ENCODE measurements around the gene SLCO2A1. TPM values are rescaled to one million over a fixed set of nuclear protein-coding genes. Genes with fewer than 3 reads are reported as not detected.

The SLCO2A1 gene
- total RNA-seq, 3 donors from 2014 or later, result 34.3 to 72.2 (median 67.7) TPM

- TF ChIP-seq, protein P1, sequence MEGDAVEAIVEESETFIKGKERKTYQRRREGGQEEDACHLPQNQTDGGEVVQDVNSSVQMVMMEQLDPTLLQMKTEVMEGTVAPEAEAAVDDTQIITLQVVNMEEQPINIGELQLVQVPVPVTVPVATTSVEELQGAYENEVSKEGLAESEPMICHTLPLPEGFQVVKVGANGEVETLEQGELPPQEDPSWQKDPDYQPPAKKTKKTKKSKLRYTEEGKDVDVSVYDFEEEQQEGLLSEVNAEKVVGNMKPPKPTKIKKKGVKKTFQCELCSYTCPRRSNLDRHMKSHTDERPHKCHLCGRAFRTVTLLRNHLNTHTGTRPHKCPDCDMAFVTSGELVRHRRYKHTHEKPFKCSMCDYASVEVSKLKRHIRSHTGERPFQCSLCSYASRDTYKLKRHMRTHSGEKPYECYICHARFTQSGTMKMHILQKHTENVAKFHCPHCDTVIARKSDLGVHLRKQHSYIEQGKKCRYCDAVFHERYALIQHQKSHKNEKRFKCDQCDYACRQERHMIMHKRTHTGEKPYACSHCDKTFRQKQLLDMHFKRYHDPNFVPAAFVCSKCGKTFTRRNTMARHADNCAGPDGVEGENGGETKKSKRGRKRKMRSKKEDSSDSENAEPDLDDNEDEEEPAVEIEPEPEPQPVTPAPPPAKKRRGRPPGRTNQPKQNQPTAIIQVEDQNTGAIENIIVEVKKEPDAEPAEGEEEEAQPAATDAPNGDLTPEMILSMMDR (IDR thresholded peaks at IDR 0.05), result no peak
- ATAC-seq (peak; percentile 7), DNase-seq (peak in 1 of 3 donors; percentile 9)
- H3K4me1 ChIP-seq (ENCODE audit: low read depth), result no peaks in the 10 kb centered on the region
- intact Hi-C loops (cut with DNase I, micrococcal nuclease), result no loop called here
- H3K36me3 ChIP-seq (ENCODE audit: low read depth), result no peaks in the 10 kb centered on the region
- H3K4me3 ChIP-seq, result no peak overlapping the region
- no peaks in the 10 kb centered on the region for H3K9me3 ChIP-seq
Measured at GRCh38 chr3:133992381-133992780, 37.3 kb downstream of the SLCO2A1 start.

DNA sequence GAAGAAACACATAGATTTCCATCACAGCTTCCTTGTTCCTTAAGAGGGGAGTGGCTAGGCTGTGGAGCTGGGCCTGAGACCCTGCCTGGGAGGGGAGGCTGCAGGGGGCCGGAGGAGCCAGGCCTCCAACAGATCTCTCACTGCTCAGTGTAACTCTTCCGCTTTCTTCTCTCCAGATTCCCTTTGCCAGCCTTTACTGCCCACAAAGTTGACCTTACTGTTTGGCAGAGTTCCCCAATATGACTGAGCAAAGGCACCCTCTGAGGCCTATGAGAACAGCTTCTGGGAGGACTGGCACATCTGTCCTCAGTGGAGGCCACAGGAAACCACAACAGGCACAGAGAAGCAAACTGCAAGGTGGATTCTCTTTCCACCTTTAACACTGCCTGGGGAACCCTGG is 38.1 kb downstream of the SLCO2A1 start:
- H3K4me3 ChIP-seq, result no peak overlapping the region

GRCh38 chr3:133991209-133991608 is 38.5 kb downstream of the SLCO2A1 start:
- TF ChIP-seq, protein P1 (IDR thresholded peaks at IDR 0.05), result no peak

More for the DNA sequence above, 38.1 kb downstream of the SLCO2A1 start:
- TF ChIP-seq, protein P1 (IDR thresholded peaks at IDR 0.05), result no peak
- DNase-seq, result no peak
- ATAC-seq, result no peak
- intact Hi-C loops (cut with DNase I, micrococcal nuclease), result no loop called here
- no peaks in the 10 kb centered on the region for H3K4me1 ChIP-seq (ENCODE audit: low read depth)
- H3K9me3 ChIP-seq, result no peaks in the 10 kb centered on the region
- no peaks in the 10 kb centered on the region for H3K36me3 ChIP-seq (ENCODE audit: low read depth)

DNA sequence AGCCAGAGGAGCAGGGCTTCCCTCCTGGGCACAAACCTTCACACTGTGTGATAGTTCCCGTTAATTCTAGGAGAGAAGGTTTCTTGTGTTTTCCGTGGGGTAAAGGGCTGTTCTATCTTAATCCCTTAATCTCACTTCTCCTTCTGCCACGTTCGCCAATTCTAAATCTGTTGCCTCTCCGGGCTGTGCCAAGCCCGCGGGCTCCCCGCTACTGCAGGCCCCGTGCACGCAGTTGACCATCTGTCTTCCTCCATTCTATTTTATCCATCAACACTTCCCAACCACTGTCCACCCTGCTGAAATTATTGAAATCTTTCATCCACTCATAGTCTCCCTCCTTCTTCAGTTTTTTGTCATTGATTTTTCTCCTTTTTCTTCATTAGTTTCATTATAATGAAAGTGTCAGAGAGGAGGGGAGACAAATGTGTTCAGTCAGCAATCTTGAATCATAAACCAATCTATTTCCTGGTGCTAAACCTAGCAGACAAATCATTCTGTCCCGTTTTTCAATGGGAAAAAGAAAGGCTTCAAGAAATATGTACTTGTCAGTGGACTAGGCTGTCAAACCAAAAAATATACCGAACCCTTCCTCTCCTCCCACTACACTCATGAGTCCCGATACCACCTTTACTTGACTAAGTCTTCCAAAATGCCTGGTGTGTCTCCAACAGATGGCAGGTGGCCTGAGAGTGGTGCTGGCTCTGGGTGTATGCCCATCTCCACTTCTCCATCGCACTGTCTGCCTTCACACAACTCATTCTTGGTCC is 39.6 kb downstream of the SLCO2A1 start:
- intact Hi-C loops (cut with DNase I, micrococcal nuclease), result no loop called here
- TF ChIP-seq, protein P1 (IDR thresholded peaks at IDR 0.05), result no peak
- H3K4me3 ChIP-seq, result no peak overlapping the region
- no peaks in the 10 kb centered on the region for H3K36me3 ChIP-seq (ENCODE audit: low read depth)
- DNase-seq (no peak), ATAC-seq (no peak)
- H3K9me3 ChIP-seq, result no peaks in the 10 kb centered on the region
- H3K4me1 ChIP-seq (ENCODE audit: low read depth), result no peaks in the 10 kb centered on the region

More at GRCh38 chr3:133991209-133991608, 38.5 kb downstream of the SLCO2A1 start:
- Histone ChIP-seq H3K4me3 (no peak overlapping the region), H3K36me3 (ENCODE audit: low read depth) (no peaks in the 10 kb centered on the region), H3K4me1 (ENCODE audit: low read depth) (no peaks in the 10 kb centered on the region), H3K9me3 (no peaks in the 10 kb centered on the region)
- intact Hi-C loops (cut with DNase I, micrococcal nuclease), result no loop called here
- ATAC-seq, result no peak
- no peak for DNase-seq

GRCh38 chr3:133988631-133989161 is 41.0 kb downstream of the SLCO2A1 start:
- Histone ChIP-seq H3K4me1 (ENCODE audit: low read depth) (no peaks in the 10 kb centered on the region), H3K9me3 (no peaks in the 10 kb centered on the region), H3K36me3 (ENCODE audit: low read depth) (no peaks in the 10 kb centered on the region), H3K4me3 (no peak overlapping the region)
- ATAC-seq (peak; percentile 73), DNase-seq (no peak)
- TF ChIP-seq, protein P1 (IDR thresholded peaks at IDR 0.05), result no peak
- intact Hi-C loops (cut with DNase I, micrococcal nuclease), result no loop called here

All from mucosa of descending colon (tissue), 3 donors.